Measurements from ENCODE around the gene ADAMTS16.

The ADAMTS16 gene

GRCh38 chr5:5209510-5210286, 69.6 kb downstream of the ADAMTS16 start:
- H3K27me3 ChIP-seq (replicated peaks) = no peaks in the 10 kb centered on the region
- H3K27ac ChIP-seq = no peak overlapping the region
- H3K36me3 ChIP-seq (replicated peaks) = no peaks in the 10 kb centered on the region
- no peak overlapping the region for H3K4me3 ChIP-seq (ENCODE audit: low read depth, low read length)
- no peak for DNase-seq
- no peak for TF ChIP-seq CTCF (IDR thresholded peaks at IDR 0.05; ENCODE audit: low read depth, low read length, missing control alignments)
- in situ Hi-C loops (cut with HindIII; ENCODE audit: low pct_ligation_motif_present, low sequenced_read_pairs) = no loop called here

GRCh38 chr5:5217371-5217770, 77.2 kb downstream of the ADAMTS16 start:
- Histone ChIP-seq H3K36me3 (replicated peaks) (no peaks in the 10 kb centered on the region), H3K4me3 (ENCODE audit: low read depth, low read length) (no peak overlapping the region), H3K27me3 (replicated peaks) (no peaks in the 10 kb centered on the region), H3K27ac (no peak overlapping the region)
- no peak for TF ChIP-seq CTCF (IDR thresholded peaks at IDR 0.05; ENCODE audit: low read depth, low read length, missing control alignments)
- in situ Hi-C loops (cut with HindIII; ENCODE audit: low pct_ligation_motif_present, low sequenced_read_pairs) = no loop called here
- DNase-seq = no peak

DNA sequence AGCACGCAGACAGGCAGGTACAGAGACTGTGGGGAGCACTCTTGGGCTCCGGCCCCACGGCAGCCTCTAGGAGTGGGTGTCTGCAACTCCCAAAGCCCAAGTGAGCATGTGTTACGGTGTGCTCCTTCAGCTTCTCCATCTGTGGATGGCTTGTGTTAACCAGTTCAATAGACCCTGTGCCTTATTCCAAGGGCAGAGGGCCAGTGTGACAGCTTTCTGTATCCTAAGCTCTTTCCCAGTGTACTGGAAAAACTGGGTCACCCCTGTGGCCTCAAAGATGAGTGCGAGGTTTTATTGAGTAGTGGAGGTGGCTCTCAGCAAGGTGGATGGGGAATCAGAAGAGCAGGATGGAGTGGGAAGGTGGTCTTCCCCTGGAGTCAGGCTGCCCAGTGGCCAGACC, 78.3 kb downstream of the ADAMTS16 start:
- Histone ChIP-seq H3K4me3 (ENCODE audit: low read depth, low read length) (no peak overlapping the region), H3K36me3 (replicated peaks) (no peaks in the 10 kb centered on the region), H3K27ac (no peak overlapping the region), H3K27me3 (replicated peaks) (no peaks in the 10 kb centered on the region)
- DNase-seq = no peak
- in situ Hi-C loops (cut with HindIII; ENCODE audit: low pct_ligation_motif_present, low sequenced_read_pairs) = no loop called here
- TF ChIP-seq CTCF (IDR thresholded peaks at IDR 0.05; ENCODE audit: low read depth, low read length, missing control alignments) = no peak

GRCh38 chr5:5219541-5219940, 79.4 kb downstream of the ADAMTS16 start:
- Histone ChIP-seq H3K4me3 (ENCODE audit: low read depth, low read length) (no peak overlapping the region), H3K36me3 (replicated peaks) (no peaks in the 10 kb centered on the region), H3K27ac (no peak overlapping the region), H3K27me3 (replicated peaks) (no peaks in the 10 kb centered on the region)
- no peak for TF ChIP-seq CTCF (IDR thresholded peaks at IDR 0.05; ENCODE audit: low read depth, low read length, missing control alignments)
- in situ Hi-C loops (cut with HindIII; ENCODE audit: low pct_ligation_motif_present, low sequenced_read_pairs) = no loop called here
- DNase-seq = no peak

- no peak for DNase-seq
- Histone ChIP-seq H3K27ac (no peak overlapping the region), H3K27me3 (replicated peaks) (no peaks in the 10 kb centered on the region), H3K36me3 (replicated peaks) (no peaks in the 10 kb centered on the region), H3K4me3 (ENCODE audit: low read depth, low read length) (no peak overlapping the region)
- TF ChIP-seq CTCF (IDR thresholded peaks at IDR 0.05; ENCODE audit: low read depth, low read length, missing control alignments) = no peak
- in situ Hi-C loops (cut with HindIII; ENCODE audit: low pct_ligation_motif_present, low sequenced_read_pairs) = no loop called here
These were observed 80.9 kb downstream of the ADAMTS16 start for GRCh38 chr5:5220901-5221631.
